HEK293 (cell line): ENCODE results near the gene PEX11G.
A peak's percentile ranks its signal among the peaks of the same experiment; 100 is the strongest.

Source experiments
- CTCF ChIA-PET: fragments of 350-600 bp; formaldehyde crosslinking; extraction: SDS; loops from one replicate; lab custom pipeline; 2021; ENCODE audit warnings: antibody characterized with exemption; lab: Yijun Ruan, JAX
- POLR2A ChIA-PET: fragments of 300-600 bp; formaldehyde crosslinking; extraction: SDS; loops from one replicate; lab custom pipeline; 2020; ENCODE audit warnings: antibody characterized with exemption, inconsistent platforms; lab: Yijun Ruan, JAX
- H3K27ac ChIP-seq: fragments of 200-500 bp; sonication (Bioruptor generic); 2 replicates; pipeline ENCODE4 v1.5.1; 2014; ENCODE audit warnings: low read depth, low read length, control low read depth, inconsistent platforms; ENCODE audit errors: extremely low read depth
- H3K36me3 ChIP-seq, 2 experiments: fragments of 200-500 bp in 1 of 2; sonication (Bioruptor generic) in 1 of 2; 1 replicate in 1 of 2; 2 replicates in 1 of 2; pipeline ENCODE4 v1.5.1; 2014 to 2017; ENCODE audit warnings: inconsistent platforms in 2 of 2, low read length in 2 of 2; ENCODE audit not compliant: control insufficient read depth in 2 of 2, insufficient read depth in 1 of 2
- H3K4me1 ChIP-seq: fragments of 200-500 bp; sonication (Bioruptor generic); 2 replicates; pipeline ENCODE4 v1.5.1; 2014; ENCODE audit warnings: mild to moderate bottlenecking, low read length, inconsistent platforms; ENCODE audit not compliant: control insufficient read depth, insufficient read depth
- H3K4me3 ChIP-seq: 2 replicates; pipeline ENCODE4 v1.5.1; 2011; ENCODE audit warnings: low read depth, mild to moderate bottlenecking, control low read depth, low read length, moderate library complexity
- H3K9me3 ChIP-seq: fragments of 200-500 bp; sonication (Bioruptor generic); 2 replicates; pipeline ENCODE4 v1.5.1; 2014; ENCODE audit warnings: low read depth, low read length, inconsistent platforms; ENCODE audit not compliant: control insufficient read depth, insufficient read depth
- EGR2 ChIP-seq: fragments of 450-650 bp; formaldehyde crosslinking; IDR thresholded peaks from 2 replicates; pipeline ENCODE4 v1.5.1; 2016; ENCODE audit warnings: low read depth, missing biosample characterization, missing genetic modification characterization
- KLF7 ChIP-seq: fragments of 450-650 bp; formaldehyde crosslinking; IDR thresholded peaks from 2 replicates; pipeline ENCODE4 v1.5.1; 2016; ENCODE audit warnings: missing biosample characterization, missing genetic modification characterization, borderline replicate concordance
- SCRT1 ChIP-seq: fragments of 450-650 bp; formaldehyde crosslinking; IDR thresholded peaks from 2 replicates; pipeline ENCODE4 v1.5.1; 2016; ENCODE audit warnings: missing biosample characterization, missing genetic modification characterization, borderline replicate concordance
- SCRT2 ChIP-seq: fragments of 450-650 bp; formaldehyde crosslinking; IDR thresholded peaks from 2 replicates; pipeline ENCODE4 v1.5.1; 2016; ENCODE audit warnings: missing biosample characterization, missing genetic modification characterization
- SP2 ChIP-seq: fragments of 450-650 bp; formaldehyde crosslinking; IDR thresholded peaks from 2 replicates; pipeline ENCODE4 v1.5.1; 2016; ENCODE audit warnings: missing biosample characterization, missing genetic modification characterization
- ZBTB48 ChIP-seq: fragments of 450-650 bp; formaldehyde crosslinking; IDR thresholded peaks from 2 replicates; pipeline ENCODE4 v1.5.1; 2016; ENCODE audit warnings: missing biosample characterization, missing genetic modification characterization
- ZBTB8A ChIP-seq: fragments of 450-650 bp; formaldehyde crosslinking; IDR thresholded peaks from 2 replicates; pipeline ENCODE4 v1.5.1; 2016; ENCODE audit warnings: missing biosample characterization, missing genetic modification characterization
- ZFHX2 ChIP-seq: fragments of 450-650 bp; formaldehyde crosslinking; conservative IDR thresholded peaks from 2 replicates; pipeline ENCODE4 v1.5.1; 2016; ENCODE audit warnings: missing biosample characterization, missing genetic modification characterization
- ZNF114 ChIP-seq: fragments of 450-650 bp; formaldehyde crosslinking; IDR thresholded peaks from 2 replicates; pipeline ENCODE4 v1.5.0; 2017; ENCODE audit warnings: missing biosample characterization, missing genetic modification characterization
- ZNF155 ChIP-seq: fragments of 450-650 bp; formaldehyde crosslinking; IDR thresholded peaks from 2 replicates; pipeline ENCODE4 v1.5.1; 2016; ENCODE audit warnings: missing biosample characterization, missing genetic modification characterization
- ZNF19 ChIP-seq: fragments of 450-650 bp; formaldehyde crosslinking; IDR thresholded peaks from 2 replicates; pipeline ENCODE4; 2016; ENCODE audit warnings: missing biosample characterization, missing genetic modification characterization, low read depth
- ZNF202 ChIP-seq: fragments of 450-650 bp; formaldehyde crosslinking; IDR thresholded peaks from 2 replicates; pipeline ENCODE4 v1.5.1; 2016; ENCODE audit warnings: missing biosample characterization, missing genetic modification characterization, borderline replicate concordance
- ZNF214 ChIP-seq: fragments of 450-650 bp; formaldehyde crosslinking; IDR thresholded peaks from 2 replicates; pipeline ENCODE4 v1.5.1; 2017; ENCODE audit warnings: missing biosample characterization, mild to moderate bottlenecking, missing genetic modification characterization, borderline replicate concordance
- ZNF239 ChIP-seq: fragments of 450-650 bp; formaldehyde crosslinking; IDR thresholded peaks from 2 replicates; pipeline ENCODE4 v1.5.1; 2016; ENCODE audit warnings: missing biosample characterization, missing genetic modification characterization
- ZNF274 ChIP-seq, 2 experiments: fragments of 200-500 bp in 1 of 2; fragments of 450-650 bp in 1 of 2; sonication (Bioruptor generic) in 1 of 2; formaldehyde crosslinking in 1 of 2; IDR thresholded peaks; 2 replicates each; pipeline versions ENCODE4 v1.5.1 to v1.6.1; 2014 to 2016; ENCODE audit warnings: borderline replicate concordance in 1 of 2, inconsistent platforms in 1 of 2, low read length in 1 of 2, missing biosample characterization in 1 of 2, missing genetic modification characterization in 1 of 2
- ZNF341 ChIP-seq: fragments of 450-650 bp; formaldehyde crosslinking; IDR thresholded peaks from 2 replicates; pipeline ENCODE4; 2016; ENCODE audit warnings: low read depth, missing biosample characterization, missing genetic modification characterization
- ZNF350 ChIP-seq: fragments of 450-650 bp; formaldehyde crosslinking; IDR thresholded peaks from 2 replicates; pipeline ENCODE4 v1.5.0; 2017; ENCODE audit warnings: missing biosample characterization, mild to moderate bottlenecking, missing genetic modification characterization
- ZNF354C ChIP-seq: fragments of 450-650 bp; formaldehyde crosslinking; IDR thresholded peaks from 2 replicates; pipeline ENCODE4 v1.5.1; 2016; ENCODE audit warnings: missing biosample characterization, missing genetic modification characterization, low read depth, borderline replicate concordance
- ZNF37A ChIP-seq: fragments of 450-650 bp; IDR thresholded peaks from 2 replicates; pipeline ENCODE4 v1.5.1; 2018; ENCODE audit warnings: missing biosample characterization, missing genetic modification characterization
- ZNF530 ChIP-seq: fragments of 450-650 bp; formaldehyde crosslinking; IDR thresholded peaks from 2 replicates; pipeline ENCODE4 v1.5.1; 2016; ENCODE audit warnings: low read depth, missing biosample characterization, missing genetic modification characterization
- ZNF571 ChIP-seq: fragments of 450-650 bp; formaldehyde crosslinking; IDR thresholded peaks from 2 replicates; pipeline ENCODE4 v1.5.0; 2017; ENCODE audit warnings: missing biosample characterization, missing genetic modification characterization
- ZNF600 ChIP-seq: fragments of 450-650 bp; formaldehyde crosslinking; IDR thresholded peaks from 2 replicates; pipeline ENCODE4 v1.5.1; 2016; ENCODE audit warnings: missing biosample characterization, missing genetic modification characterization
- ZNF654 ChIP-seq: fragments of 450-650 bp; formaldehyde crosslinking; IDR thresholded peaks from 2 replicates; pipeline ENCODE4 v1.5.1; 2016; ENCODE audit warnings: low read depth, missing biosample characterization, missing genetic modification characterization
- ZNF837 ChIP-seq: fragments of 450-650 bp; formaldehyde crosslinking; IDR thresholded peaks from 2 replicates; pipeline ENCODE4 v1.5.1; 2016; ENCODE audit warnings: missing biosample characterization, missing genetic modification characterization
- ZSCAN16 ChIP-seq: fragments of 450-650 bp; formaldehyde crosslinking; IDR thresholded peaks from 2 replicates; pipeline ENCODE4 v1.5.1; 2016; ENCODE audit warnings: missing biosample characterization, missing genetic modification characterization
- TF ChIP-seq, protein P1 (sequence below): fragments of 450-650 bp; formaldehyde crosslinking; IDR thresholded peaks from 2 replicates; pipeline ENCODE4 v1.5.1; 2017; ENCODE audit warnings: missing biosample characterization, missing genetic modification characterization
- TF ChIP-seq, protein P2 (sequence below): fragments of 450-650 bp; formaldehyde crosslinking; IDR thresholded peaks from 2 replicates; pipeline ENCODE4 v1.5.1; 2016; ENCODE audit warnings: missing biosample characterization, missing genetic modification characterization
- TF ChIP-seq, protein P3 (sequence below): fragments of 450-650 bp; formaldehyde crosslinking; IDR thresholded peaks from 2 replicates; pipeline ENCODE4 v1.5.1; 2016; ENCODE audit warnings: missing biosample characterization, missing genetic modification characterization

Gene PEX11G

DNA sequence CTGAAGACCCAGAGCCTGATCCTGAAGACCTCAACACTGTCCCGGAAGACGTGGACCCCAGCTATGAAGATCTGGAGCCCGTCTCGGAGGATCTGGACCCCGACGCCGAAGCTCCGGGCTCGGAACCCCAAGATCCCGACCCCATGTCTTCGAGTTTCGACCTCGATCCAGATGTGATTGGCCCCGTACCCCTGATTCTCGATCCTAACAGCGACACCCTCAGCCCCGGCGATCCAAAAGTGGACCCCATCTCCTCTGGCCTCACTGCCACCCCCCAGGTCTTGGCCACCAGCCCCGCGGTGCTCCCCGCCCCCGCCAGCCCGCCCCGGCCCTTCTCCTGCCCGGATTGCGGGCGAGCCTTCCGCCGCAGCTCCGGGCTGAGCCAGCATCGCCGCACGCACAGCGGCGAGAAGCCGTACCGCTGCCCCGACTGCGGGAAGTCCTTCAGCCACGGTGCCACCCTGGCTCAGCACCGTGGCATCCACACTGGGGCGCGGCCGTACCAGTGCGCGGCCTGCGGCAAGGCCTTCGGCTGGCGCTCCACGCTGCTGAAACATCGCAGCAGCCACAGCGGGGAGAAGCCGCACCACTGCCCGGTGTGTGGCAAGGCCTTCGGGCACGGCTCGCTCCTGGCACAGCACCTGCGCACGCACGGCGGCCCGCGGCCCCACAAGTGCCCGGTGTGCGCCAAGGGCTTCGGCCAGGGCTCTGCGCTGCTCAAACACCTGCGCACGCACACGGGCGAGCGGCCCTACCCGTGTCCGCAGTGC lies 30.7 kb upstream of the PEX11G start:
- Histone ChIP-seq H3K36me3 (peaks cover 0 to 7% of the 10 kb centered on the region in 2 experiments; a peak in 1 of 3 replicates), H3K9me3 (no peaks in the 10 kb centered on the region), H3K27ac (no peak overlapping the region), H3K4me3 (no peak overlapping the region), H3K4me1 (peaks cover 6% of the 10 kb centered on the region)
- POLR2A ChIA-PET, result interaction anchor here (0.8 to 1.3 kb wide), 3 partner anchors 13 to 417 kb away, joined by 3 to 6 read pairs (median 4); no protein-coding TSS in a partner anchor
- CTCF ChIA-PET, result no interaction called here
- TF ChIP-seq ZNF274 (IDR thresholded peaks at IDR 0.05; ENCODE audit: low read length) (no peak), ZNF274 (tag by site-specific recombination; IDR thresholded peaks at IDR 0.05; ENCODE audit: borderline replicate concordance) (no peak), ZNF202 (no peak), ZSCAN16 (tag by site-specific recombination) (no peak), ZNF837 (tag by site-specific recombination) (no peak), ZNF341 (tag by site-specific recombination) (no peak), SP2 (tag by site-specific recombination) (no peak), ZNF37A (tag by site-specific recombination) (no peak), ZNF571 (tag by site-specific recombination) (no peak), ZNF654 (tag by site-specific recombination) (no peak), ZNF214 (tag by site-specific recombination) (no peak), ZNF354C (no peak), ZNF239 (tag by site-specific recombination) (no peak)

DNA sequence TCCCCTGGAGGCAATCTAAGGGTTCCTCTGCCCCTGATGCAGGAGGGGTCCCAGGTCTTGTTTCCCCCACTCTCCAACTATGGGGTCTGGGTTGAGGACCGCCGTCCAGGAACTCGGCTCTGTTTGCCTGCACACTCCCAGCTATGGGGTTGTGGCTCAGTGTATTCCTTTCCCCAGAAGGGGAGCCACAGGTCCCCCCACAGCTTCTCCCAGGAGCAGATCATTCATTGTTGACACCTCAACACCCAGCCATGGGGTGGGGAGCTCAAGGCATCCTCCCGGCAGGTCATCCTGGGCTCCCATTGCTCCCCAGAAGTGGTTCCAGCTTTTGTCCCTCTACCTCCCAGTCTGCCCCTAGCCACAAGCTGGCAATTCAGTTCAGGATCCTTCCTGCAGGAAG lies 28.0 kb upstream of the PEX11G start:
- H3K4me3 ChIP-seq, result peak overlapping the region; percentile 64
- H3K9me3 ChIP-seq, result no peaks in the 10 kb centered on the region
- peaks cover 0 to 7% of the 10 kb centered on the region in 2 experiments; a peak in 1 of 3 replicates for H3K36me3 ChIP-seq
- H3K27ac ChIP-seq, result 0 out of 2 replicates have a peak overlapping the region, but pooled peaks have one; percentile 65
- ChIA-PET CTCF (interaction anchor here (0.6 kb wide), 1 partner anchor 150 kb away, joined by 3 read pairs; no protein-coding TSS in a partner anchor), POLR2A (interaction anchor here (0.6 to 1.3 kb wide), 4 partner anchors 9 to 209 kb away, joined by 3 to 5 read pairs (median 4); partner anchors contain the start of gene PNPLA6)
- H3K4me1 ChIP-seq, result peaks cover 4% of the 10 kb centered on the region
- TF ChIP-seq, protein P1, sequence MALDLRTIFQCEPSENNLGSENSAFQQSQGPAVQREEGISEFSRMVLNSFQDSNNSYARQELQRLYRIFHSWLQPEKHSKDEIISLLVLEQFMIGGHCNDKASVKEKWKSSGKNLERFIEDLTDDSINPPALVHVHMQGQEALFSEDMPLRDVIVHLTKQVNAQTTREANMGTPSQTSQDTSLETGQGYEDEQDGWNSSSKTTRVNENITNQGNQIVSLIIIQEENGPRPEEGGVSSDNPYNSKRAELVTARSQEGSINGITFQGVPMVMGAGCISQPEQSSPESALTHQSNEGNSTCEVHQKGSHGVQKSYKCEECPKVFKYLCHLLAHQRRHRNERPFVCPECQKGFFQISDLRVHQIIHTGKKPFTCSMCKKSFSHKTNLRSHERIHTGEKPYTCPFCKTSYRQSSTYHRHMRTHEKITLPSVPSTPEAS (tag by site-specific recombination), result no peak
- no peak for TF ChIP-seq EGR2
- peak; percentile 88 for TF ChIP-seq SCRT2 (tag by site-specific recombination)
- peak; percentile 85 for TF ChIP-seq SCRT1 (tag by site-specific recombination)
- TF ChIP-seq, protein P2, sequence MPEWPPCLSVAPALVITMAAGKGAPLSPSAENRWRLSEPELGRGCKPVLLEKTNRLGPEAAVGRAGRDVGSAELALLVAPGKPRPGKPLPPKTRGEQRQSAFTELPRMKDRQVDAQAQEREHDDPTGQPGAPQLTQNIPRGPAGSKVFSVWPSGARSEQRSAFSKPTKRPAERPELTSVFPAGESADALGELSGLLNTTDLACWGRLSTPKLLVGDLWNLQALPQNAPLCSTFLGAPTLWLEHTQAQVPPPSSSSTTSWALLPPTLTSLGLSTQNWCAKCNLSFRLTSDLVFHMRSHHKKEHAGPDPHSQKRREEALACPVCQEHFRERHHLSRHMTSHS, result no peak
- TF ChIP-seq ZFHX2 (tag by site-specific recombination), result no peak
- TF ChIP-seq ZNF19, result no peak
- no peak for TF ChIP-seq ZBTB8A (tag by site-specific recombination)
- TF ChIP-seq ZNF600 (tag by site-specific recombination), result no peak
- TF ChIP-seq ZNF155, result no peak
- TF ChIP-seq ZBTB48, result 0 out of 2 replicates have a peak, but pooled peaks have one; percentile 3
- no peak for TF ChIP-seq ZNF530
- no peak for TF ChIP-seq ZNF114 (tag by site-specific recombination)
- TF ChIP-seq ZNF274 (IDR thresholded peaks at IDR 0.05; ENCODE audit: low read length), result no peak
- no peak for TF ChIP-seq ZNF274 (tag by site-specific recombination; IDR thresholded peaks at IDR 0.05; ENCODE audit: borderline replicate concordance)
- TF ChIP-seq ZNF350 (tag by site-specific recombination), result no peak
- TF ChIP-seq, protein P3, sequence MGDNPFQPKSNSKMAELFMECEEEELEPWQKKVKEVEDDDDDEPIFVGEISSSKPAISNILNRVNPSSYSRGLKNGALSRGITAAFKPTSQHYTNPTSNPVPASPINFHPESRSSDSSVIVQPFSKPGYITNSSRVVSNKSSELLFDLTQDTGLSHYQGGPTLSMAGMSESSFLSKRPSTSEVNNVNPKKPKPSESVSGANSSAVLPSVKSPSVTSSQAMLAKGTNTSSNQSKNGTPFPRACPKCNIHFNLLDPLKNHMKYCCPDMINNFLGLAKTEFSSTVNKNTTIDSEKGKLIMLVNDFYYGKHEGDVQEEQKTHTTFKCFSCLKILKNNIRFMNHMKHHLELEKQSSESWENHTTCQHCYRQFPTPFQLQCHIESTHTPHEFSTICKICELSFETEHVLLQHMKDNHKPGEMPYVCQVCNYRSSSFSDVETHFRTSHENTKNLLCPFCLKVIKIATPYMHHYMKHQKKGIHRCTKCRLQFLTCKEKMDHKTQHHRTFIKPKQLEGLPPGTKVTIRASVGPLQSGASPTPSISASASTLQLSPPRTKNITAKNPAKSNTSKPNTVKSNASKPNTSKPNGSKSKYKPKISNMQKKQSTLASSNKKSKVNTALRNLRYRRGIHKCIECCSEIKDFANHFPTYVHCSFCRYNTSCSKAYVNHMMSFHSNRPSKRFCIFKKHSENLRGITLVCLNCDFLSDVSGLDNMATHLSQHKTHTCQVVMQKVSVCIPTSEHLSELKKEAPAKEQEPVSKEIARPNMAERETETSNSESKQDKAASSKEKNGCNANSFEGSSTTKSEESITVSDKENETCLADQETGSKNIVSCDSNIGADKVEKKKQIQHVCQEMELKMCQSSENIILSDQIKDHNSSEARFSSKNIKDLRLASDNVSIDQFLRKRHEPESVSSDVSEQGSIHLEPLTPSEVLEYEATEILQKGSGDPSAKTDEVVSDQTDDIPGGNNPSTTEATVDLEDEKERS, result no peak
- no peak for TF ChIP-seq KLF7 (tag by site-specific recombination)
